Measurements from ENCODE around the gene ATG16L1. TPM values are rescaled to one million over a fixed set of nuclear protein-coding genes. Genes with fewer than 3 reads are reported as not detected.

ATG16L1 gene
- total and polyA plus RNA-seq, 7 donors = 14.3 to 46.3 (median 23.5) TPM

GRCh38 chr2:233317196-233317943 is 65.9 kb downstream of the ATG16L1 start:
- no peak for TF ChIP-seq CTCF (IDR thresholded peaks at IDR 0.05)
- Histone ChIP-seq H3K4me1 (no peaks in the 10 kb centered on the region), H3K27ac (no peak overlapping the region), H3K27me3 (ENCODE audit: insufficient read depth in 3 of 3, low read length in 2 of 3) (no peaks in the 10 kb centered on the region), H3K36me3 (ENCODE audit: insufficient read depth in 1 of 2, low read depth in 1 of 2) (no peaks in the 10 kb centered on the region), H3K4me3 (no peak overlapping the region), H3K9me3 (no peaks in the 10 kb centered on the region)
- ATAC-seq = no peak
- WGBS, 3 donors = 73 to 78% (median 74%) methylated on average over 7 of the region's 7 CpGs
- intact Hi-C loops (cut with DNase I) = no loop called here
- no peak for DNase-seq

- no peaks in the 10 kb centered on the region for H3K27me3 ChIP-seq (ENCODE audit: insufficient read depth in 3 of 3, low read length in 2 of 3)
- WGBS, 3 donors = 74 to 81% (median 76%) methylated on average over 5 of the region's 5 CpGs
- no peak for ATAC-seq
- no peaks in the 10 kb centered on the region for H3K36me3 ChIP-seq (ENCODE audit: insufficient read depth in 1 of 2, low read depth in 1 of 2)
- no peaks in the 10 kb centered on the region for H3K9me3 ChIP-seq
- H3K27ac ChIP-seq = no peak overlapping the region
- intact Hi-C loops (cut with DNase I) = no loop called here
- no peak overlapping the region for H3K4me3 ChIP-seq
- no peak for TF ChIP-seq CTCF (IDR thresholded peaks at IDR 0.05)
- DNase-seq = no peak
- H3K4me1 ChIP-seq = no peaks in the 10 kb centered on the region
These were observed 67.8 kb downstream of the ATG16L1 start for GRCh38 chr2:233319256-233319655.

- no peak for TF ChIP-seq CTCF (IDR thresholded peaks at IDR 0.05)
- DNase-seq (no peak), ATAC-seq (no peak)
- H3K4me1 ChIP-seq = no peaks in the 10 kb centered on the region
- H3K36me3 ChIP-seq (ENCODE audit: insufficient read depth in 1 of 2, low read depth in 1 of 2) = no peaks in the 10 kb centered on the region
- H3K27me3 ChIP-seq (ENCODE audit: insufficient read depth in 3 of 3, low read length in 2 of 3) = no peaks in the 10 kb centered on the region
- intact Hi-C loops (cut with DNase I) = no loop called here
- WGBS, 3 donors = 92 to 93% (median 93%) methylated on average over 17 of the region's 17 CpGs
- H3K27ac ChIP-seq = no peak overlapping the region
- H3K4me3 ChIP-seq = no peak overlapping the region
- H3K9me3 ChIP-seq = no peaks in the 10 kb centered on the region
These were observed 69.0 kb downstream of the ATG16L1 start for GRCh38 chr2:233320470-233320869.

- Histone ChIP-seq H3K4me3 (no peak overlapping the region), H3K27ac (no peak overlapping the region), H3K27me3 (ENCODE audit: insufficient read depth in 3 of 3, low read length in 2 of 3) (no peaks in the 10 kb centered on the region), H3K36me3 (ENCODE audit: insufficient read depth in 1 of 2, low read depth in 1 of 2) (no peaks in the 10 kb centered on the region), H3K4me1 (no peaks in the 10 kb centered on the region), H3K9me3 (no peaks in the 10 kb centered on the region)
- 58 to 59% (median 59%) methylated on average over 6 of the region's 6 CpGs for WGBS, 3 donors
- TF ChIP-seq CTCF (IDR thresholded peaks at IDR 0.05) = no peak
- DNase-seq = no peak
- intact Hi-C loops (cut with DNase I) = no loop called here
- no peak for ATAC-seq
These were observed 69.7 kb downstream of the ATG16L1 start for GRCh38 chr2:233321166-233321565.

GRCh38 chr2:233323851-233324250 is 72.4 kb downstream of the ATG16L1 start:
- DNase-seq (no peak), ATAC-seq (no peak)
- Histone ChIP-seq H3K27ac (no peak overlapping the region), H3K36me3 (ENCODE audit: insufficient read depth in 1 of 2, low read depth in 1 of 2) (no peaks in the 10 kb centered on the region), H3K4me3 (no peak overlapping the region), H3K9me3 (no peaks in the 10 kb centered on the region), H3K4me1 (no peaks in the 10 kb centered on the region), H3K27me3 (ENCODE audit: insufficient read depth in 3 of 3, low read length in 2 of 3) (no peaks in the 10 kb centered on the region)
- intact Hi-C loops (cut with DNase I) = no loop called here
- no peak for TF ChIP-seq CTCF (IDR thresholded peaks at IDR 0.05)
- WGBS, 3 donors = 83 to 87% (median 85%) methylated on average over 8 of the region's 8 CpGs
